Upper lobe of left lung (tissue), 6 donors: ENCODE data around the gene TMEM250. TPM values are rescaled to one million over a fixed set of nuclear protein-coding genes. Genes with fewer than 3 reads are reported as not detected.
A peak's percentile ranks its signal among the peaks of the same experiment; 100 is the strongest.

Source experiments
- ATAC-seq, 2 donors: fragments of 200-7000 bp; cut with Tn5 transposase; one replicate each; pipeline ENCODE4 v1.9.1; 2022; ENCODE audit warnings: mild to moderate bottlenecking in 2 of 2, moderate library complexity in 2 of 2; ENCODE audit not compliant: low FRiP score in 2 of 2
- DNase-seq, 2 donors: peaks; one replicate each; pipeline ENCODE4 v3.0.0-alpha.2; 2019 to 2020
- H3K27ac ChIP-seq, 4 donors: fragments of 200-600 bp; sonication (generic); one replicate each; pipeline ENCODE4 v1.5.1; 2016 to 2019
- H3K27me3 ChIP-seq, 4 donors: fragments of 200-600 bp; sonication (generic); one replicate each; pipeline ENCODE4 v1.5.1; 2017 to 2019
- H3K36me3 ChIP-seq, 4 donors: fragments of 200-600 bp; sonication (generic); one replicate each; pipeline ENCODE4 v1.5.1; 2016 to 2019
- H3K4me1 ChIP-seq, 4 donors: fragments of 200-600 bp; sonication (generic); one replicate each; pipeline ENCODE4 v1.5.1; 2018 to 2019
- H3K4me3 ChIP-seq, 4 donors: fragments of 200-600 bp; sonication (generic); one replicate each; pipeline ENCODE4 v1.5.1; 2017 to 2019; ENCODE audit warnings: mild to moderate bottlenecking in 2 of 4, moderate library complexity in 1 of 4
- H3K9me3 ChIP-seq, 4 donors: fragments of 200-600 bp; sonication (generic); one replicate each; pipeline ENCODE4 v1.5.1; 2018 to 2019
- EP300 ChIP-seq, 4 donors: sonication (generic); formaldehyde crosslinking; IDR thresholded peaks; one replicate each; pipeline ENCODE4 v1.5.1; 2017; ENCODE audit warnings: antibody characterized with exemption in 4 of 4, control low read depth in 2 of 4
- POLR2A ChIP-seq, 4 donors: fragments of 450-650 bp; IDR thresholded peaks; one replicate each; pipeline ENCODE4 v1.5.1; 2016 to 2017; ENCODE audit warnings: antibody characterized with exemption in 4 of 4, mild to moderate bottlenecking in 2 of 4
- POLR2AphosphoS5 ChIP-seq, 2 donors: sonication (generic); formaldehyde crosslinking; IDR thresholded peaks; one replicate each; pipeline ENCODE4 v1.5.1; 2017; ENCODE audit warnings: antibody characterized with exemption in 2 of 2
- WGBS, 2 donors: methylation state at CpG; one replicate each; pipeline ENCODE4 v1.1.5; 2017 to 2018; 5-methylcytosine and 5-hydroxymethylcytosine counted together
- total RNA-seq, 6 donors: library from RNA; depleted of rRNA in 4 of 6; stranded (reverse); fragments of >200 nt in 4 of 6; gene quantifications; one replicate each; pipeline versions ENCODE4 v1.1.0 to v1.2.1, GENCODE V29; 2016 to 2021
- TF ChIP-seq, protein P1 (sequence below), 6 experiments: fragments of 450-650 bp in 4 of 6; fragments of 200-600 bp in 2 of 6; sonication (generic) in 2 of 6; IDR thresholded peaks; one replicate each; pipeline ENCODE4 v1.5.1; 2016 to 2019; ENCODE audit warnings: antibody characterized with exemption in 6 of 6
- donor health status: DM: no; HTN: no; CAD: no; lungs with moderate emphysema.
- donor health status: DM: no; HTN: yes; CAD: no; lungs with severe emphysema.

The TMEM250 gene
- total RNA-seq, 6 donors from 2014 or later = 37.6 to 49.6 (median 38.4) TPM

DNA sequence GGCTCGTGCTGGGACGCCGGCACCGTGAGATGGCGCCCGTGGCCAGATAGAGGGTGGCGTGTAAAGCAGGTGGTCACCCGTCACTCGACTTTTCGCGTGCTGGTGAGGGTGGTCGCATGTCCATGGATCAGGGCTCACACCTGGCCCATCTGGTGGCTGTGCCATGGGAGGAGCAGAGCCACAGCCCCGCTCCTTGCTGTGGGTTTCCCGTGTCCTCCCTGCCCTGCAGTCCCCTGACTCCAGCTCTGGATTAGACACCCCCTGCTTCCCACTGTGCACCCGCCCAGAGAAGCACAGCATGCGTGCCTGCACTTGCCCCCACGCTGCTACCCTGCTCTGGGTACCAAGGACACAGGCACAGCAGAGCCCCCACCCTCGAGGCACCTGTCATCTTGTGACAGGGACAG is 1.8 kb upstream of the TMEM250 start:
- Histone ChIP-seq H3K4me3 (no peak overlapping the region), H3K27me3 (no peaks in the 10 kb centered on the region), H3K9me3 (no peaks in the 10 kb centered on the region), H3K36me3 (peaks cover 0 to 13% (median 11%) of the 10 kb centered on the region in 4 donors), H3K4me1 (peaks cover 23 to 40% (median 26%) of the 10 kb centered on the region in 4 donors), H3K27ac (peak overlapping the region in 1 of 4 donors; percentile 87)
- WGBS, 2 donors = 89 to 90% methylated on average over 13 to 18 of the region's 18 CpGs
- no peak for ATAC-seq
- peak in 1 of 2 donors; percentile 76 for DNase-seq
- no peak for TF ChIP-seq POLR2AphosphoS5 (IDR thresholded peaks at IDR 0.05)
- no peak for TF ChIP-seq POLR2A (IDR thresholded peaks at IDR 0.05)
- no peak for TF ChIP-seq EP300 (IDR thresholded peaks at IDR 0.05)
- TF ChIP-seq, protein P1, sequence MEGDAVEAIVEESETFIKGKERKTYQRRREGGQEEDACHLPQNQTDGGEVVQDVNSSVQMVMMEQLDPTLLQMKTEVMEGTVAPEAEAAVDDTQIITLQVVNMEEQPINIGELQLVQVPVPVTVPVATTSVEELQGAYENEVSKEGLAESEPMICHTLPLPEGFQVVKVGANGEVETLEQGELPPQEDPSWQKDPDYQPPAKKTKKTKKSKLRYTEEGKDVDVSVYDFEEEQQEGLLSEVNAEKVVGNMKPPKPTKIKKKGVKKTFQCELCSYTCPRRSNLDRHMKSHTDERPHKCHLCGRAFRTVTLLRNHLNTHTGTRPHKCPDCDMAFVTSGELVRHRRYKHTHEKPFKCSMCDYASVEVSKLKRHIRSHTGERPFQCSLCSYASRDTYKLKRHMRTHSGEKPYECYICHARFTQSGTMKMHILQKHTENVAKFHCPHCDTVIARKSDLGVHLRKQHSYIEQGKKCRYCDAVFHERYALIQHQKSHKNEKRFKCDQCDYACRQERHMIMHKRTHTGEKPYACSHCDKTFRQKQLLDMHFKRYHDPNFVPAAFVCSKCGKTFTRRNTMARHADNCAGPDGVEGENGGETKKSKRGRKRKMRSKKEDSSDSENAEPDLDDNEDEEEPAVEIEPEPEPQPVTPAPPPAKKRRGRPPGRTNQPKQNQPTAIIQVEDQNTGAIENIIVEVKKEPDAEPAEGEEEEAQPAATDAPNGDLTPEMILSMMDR (IDR thresholded peaks at IDR 0.05) = no peak

GRCh38 chr9:136119883-136120393 is 1.3 kb upstream of the TMEM250 start:
- peaks cover 23 to 40% (median 26%) of the 10 kb centered on the region in 4 donors for H3K4me1 ChIP-seq
- 63 to 67% methylated on average over 11 of the region's 11 CpGs for WGBS, 2 donors
- DNase-seq (no peak), ATAC-seq (no peak)
- no peaks in the 10 kb centered on the region for H3K27me3 ChIP-seq
- H3K9me3 ChIP-seq = no peaks in the 10 kb centered on the region
- TF ChIP-seq, protein P1 (IDR thresholded peaks at IDR 0.05) = no peak
- TF ChIP-seq POLR2A (IDR thresholded peaks at IDR 0.05) = no peak
- TF ChIP-seq EP300 (IDR thresholded peaks at IDR 0.05) = no peak
- no peak for TF ChIP-seq POLR2AphosphoS5 (IDR thresholded peaks at IDR 0.05)
- H3K36me3 ChIP-seq = peaks cover 0 to 18% (median 16%) of the 10 kb centered on the region in 4 donors
- peak overlapping the region; percentile 87 to 96 (median 94) for H3K27ac ChIP-seq
- H3K4me3 ChIP-seq = peak overlapping the region in 3 of 4 donors; percentile 96 to 99 (median 98)

DNA sequence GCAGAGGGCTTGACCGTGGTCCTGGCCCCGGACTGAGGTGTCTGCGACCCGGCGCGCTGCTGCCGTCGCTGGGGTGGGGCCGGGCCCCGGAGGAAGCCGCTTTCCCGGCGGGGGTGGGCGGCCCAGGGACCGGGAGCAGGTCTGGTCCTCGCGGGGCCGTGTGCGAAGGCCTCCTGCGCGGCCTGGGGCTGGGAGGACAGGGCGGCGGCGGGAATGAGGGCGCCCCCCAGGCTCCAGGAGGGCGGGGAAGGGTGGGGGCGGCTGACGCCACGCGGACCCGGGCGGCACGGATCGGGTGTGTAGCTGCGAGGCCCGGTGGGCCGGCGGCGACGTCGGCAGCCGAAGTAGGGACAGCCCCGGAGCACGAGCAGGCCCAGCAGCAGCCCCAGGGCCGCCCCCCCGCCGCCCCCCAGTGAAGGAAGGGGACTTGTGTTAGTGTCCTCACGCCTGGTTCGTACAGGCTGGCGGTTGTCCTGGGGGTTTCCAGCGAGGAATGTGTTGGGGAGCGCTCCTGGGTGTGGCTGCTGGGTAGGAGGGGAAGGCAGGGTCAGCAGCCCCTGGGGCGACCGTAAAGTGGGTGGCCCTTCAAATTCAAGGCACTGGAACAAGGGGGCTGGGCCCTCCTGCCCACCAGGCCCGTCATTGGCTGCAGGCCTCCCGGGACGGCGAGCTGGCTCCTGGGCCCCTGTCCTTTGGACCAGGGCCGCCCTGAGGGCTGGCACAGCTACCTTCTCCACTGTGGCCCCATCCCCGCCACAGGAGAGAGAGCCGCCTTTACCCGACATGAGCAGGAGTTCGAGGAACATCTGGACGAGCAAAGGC is 597 bp upstream of the TMEM250 start:
- H3K27me3 ChIP-seq = no peaks in the 10 kb centered on the region
- H3K4me1 ChIP-seq = peaks cover 23 to 40% (median 26%) of the 10 kb centered on the region in 4 donors
- H3K27ac ChIP-seq = peak overlapping the region; percentile 87 to 96 (median 94)
- peak in 1 of 2 donors; percentile 84 for DNase-seq
- TF ChIP-seq EP300 (IDR thresholded peaks at IDR 0.05) (no peak), POLR2A (IDR thresholded peaks at IDR 0.05) (no peak), POLR2AphosphoS5 (IDR thresholded peaks at IDR 0.05) (peak in 1 of 2 donors; percentile 66)
- TF ChIP-seq, protein P1 (IDR thresholded peaks at IDR 0.05) = peak in 2 of 6 experiments; percentile 35 to 56
- peak overlapping the region; percentile 87 to 99 (median 97) for H3K4me3 ChIP-seq
- H3K36me3 ChIP-seq = peaks cover 0 to 20% (median 18%) of the 10 kb centered on the region in 4 donors
- no peaks in the 10 kb centered on the region for H3K9me3 ChIP-seq
- WGBS, 2 donors = 9 to 13% methylated on average over 15 to 33 of the region's 64 CpGs
- ATAC-seq = peak in 1 of 2 donors; percentile 62

GRCh38 chr9:136117916-136118319 is 757 bp downstream of the TMEM250 start:
- H3K4me1 ChIP-seq = peaks cover 21 to 36% (median 23%) of the 10 kb centered on the region in 4 donors
- no peaks in the 10 kb centered on the region for H3K9me3 ChIP-seq
- no peak for DNase-seq
- no peak for TF ChIP-seq POLR2AphosphoS5 (IDR thresholded peaks at IDR 0.05)
- no peak for TF ChIP-seq EP300 (IDR thresholded peaks at IDR 0.05)
- TF ChIP-seq, protein P1 (IDR thresholded peaks at IDR 0.05) = no peak
- TF ChIP-seq POLR2A (IDR thresholded peaks at IDR 0.05) = no peak
- no peaks in the 10 kb centered on the region for H3K27me3 ChIP-seq
- peak overlapping the region; percentile 87 to 99 (median 97) for H3K4me3 ChIP-seq
- peaks cover 0 to 24% (median 19%) of the 10 kb centered on the region in 4 donors for H3K36me3 ChIP-seq
- H3K27ac ChIP-seq = peak overlapping the region; percentile 87 to 96 (median 94)
- ATAC-seq = no peak
- WGBS, 2 donors = 0 to 2% methylated on average over 5 to 19 of the region's 36 CpGs
